GM12878 (cell line): Measurements from ENCODE around the gene TMEM163. TPM values are rescaled to one million over a fixed set of nuclear protein-coding genes. Genes with fewer than 3 reads are reported as not detected.

Experiments
- ATAC-seq: fragments of 200-7000 bp; cut with Tn5 transposase; 3 replicates; pipeline ENCODE4 v1.9.1; 2020; ENCODE audit warnings: mild to moderate bottlenecking, moderate library complexity
- BruUV-seq: library from RNA; stranded (reverse); fragments of 400-500 nt; replicated peaks from 2 replicates; lab custom pipeline; 2021; lab: Mats Ljungman, UMichigan
- CTCF ChIA-PET: fragments of 300-600 bp; sonication (Branson Sonifier 250); formaldehyde crosslinking; extraction: SDS; loops from one replicate; lab custom pipeline; 2021; ENCODE audit warnings: inconsistent platforms; lab: Yijun Ruan, JAX
- POLR2A ChIA-PET: fragments of 350-600 bp; formaldehyde crosslinking; extraction: SDS; loops from one replicate; lab custom pipeline; 2021; ENCODE audit warnings: inconsistent platforms; lab: Charles Lee
- RAD21 ChIA-PET: fragments of 300-600 bp; sonication (Branson Sonifier 250); formaldehyde crosslinking; loops from one replicate; lab custom pipeline; 2023; ENCODE audit warnings: antibody characterized with exemption; ENCODE audit not compliant: unreplicated experiment; lab: Charles Lee
- SMC1A ChIA-PET: fragments of 300-600 bp; sonication (Branson Sonifier 250); formaldehyde crosslinking; loops from one replicate; lab custom pipeline; 2023; ENCODE audit not compliant: unreplicated experiment, uncharacterized antibody; lab: Charles Lee
- DNase-seq: peaks from one replicate; pipeline ENCODE4 v3.0.0-alpha.2; 2011; ENCODE audit warnings: low read depth, low spot score
- FAIRE-seq: peaks from 3 replicates; lab custom pipeline; 2011; peaks lifted over from hg19 to GRCh38; lab: Jason Lieb, UNC
- H2AFZ ChIP-seq: 2 replicates; pipeline ENCODE4 v1.6.0; 2011; ENCODE audit warnings: low read depth, low read length, control low read depth; ENCODE audit not compliant: control insufficient read depth
- H3K27ac ChIP-seq: 2 replicates; pipeline ENCODE4 v1.5.1; 2011; ENCODE audit warnings: control low read depth; ENCODE audit not compliant: control insufficient read depth, insufficient read depth
- H3K27me3 ChIP-seq, 2 experiments: replicated peaks in 1 of 2; 2 replicates each; pipeline versions ENCODE4 v1.6.0 to v1.6.1; 2011; ENCODE audit warnings: low read length in 1 of 2; ENCODE audit not compliant: control insufficient read depth in 2 of 2, insufficient read depth in 2 of 2
- H3K36me3 ChIP-seq, 2 experiments: 2 replicates each; pipeline ENCODE4 v1.5.1; 2011; ENCODE audit warnings: low read length in 1 of 2; ENCODE audit not compliant: control insufficient read depth in 2 of 2, insufficient read depth in 2 of 2
- H3K4me1 ChIP-seq: 2 replicates; pipeline ENCODE4 v1.6.1; 2011; ENCODE audit warnings: mild to moderate bottlenecking, low read length, moderate library complexity, mixed read lengths; ENCODE audit not compliant: control insufficient read depth, insufficient read depth
- H3K4me2 ChIP-seq: 2 replicates; pipeline ENCODE4 v1.6.0; 2011; ENCODE audit warnings: control low read depth; ENCODE audit not compliant: control insufficient read depth, insufficient read depth
- H3K4me3 ChIP-seq: fragments of 200-600 bp; sonication (generic); 2 replicates; pipeline ENCODE4 v1.5.1; 2016
- H3K79me2 ChIP-seq: 2 replicates; pipeline ENCODE4 v1.6.0; 2011; ENCODE audit warnings: low read length; ENCODE audit not compliant: control insufficient read depth, insufficient read depth
- H3K9ac ChIP-seq: 2 replicates; pipeline ENCODE4 v1.8.0; 2011; ENCODE audit warnings: low read length, control low read depth, mixed read lengths; ENCODE audit not compliant: control insufficient read depth, insufficient read depth
- H3K9me3 ChIP-seq: replicated peaks from 3 replicates; pipeline ENCODE4 v1.5.1; 2011; ENCODE audit warnings: mild to moderate bottlenecking, low read length; ENCODE audit not compliant: control insufficient read depth, insufficient read depth
- H4K20me1 ChIP-seq: 2 replicates; pipeline ENCODE4 v1.6.0; 2011; ENCODE audit not compliant: control insufficient read depth, insufficient read depth
- BCL11A ChIP-seq: IDR thresholded peaks from 2 replicates; pipeline ENCODE4 v1.6.1; 2011; ENCODE audit warnings: low read depth, low read length
- BRCA1 ChIP-seq: IDR thresholded peaks from 2 replicates; pipeline ENCODE4 v1.6.1; 2011; ENCODE audit warnings: low read depth, low read length, improper control_type of control experiment
- FOXK2 ChIP-seq: fragments of 450-650 bp; IDR thresholded peaks from 2 replicates; pipeline ENCODE4 v1.6.1; 2017; ENCODE audit warnings: mild to moderate bottlenecking, moderate library complexity
- FOXM1 ChIP-seq: IDR thresholded peaks from 2 replicates; pipeline ENCODE4 v1.6.1; 2012; ENCODE audit warnings: low read depth, mild to moderate bottlenecking, inconsistent platforms, low read length, moderate library complexity
- IRF4 ChIP-seq: IDR thresholded peaks from 2 replicates; pipeline ENCODE4 v1.6.1; 2011; ENCODE audit warnings: low read depth, low read length
- MXI1 ChIP-seq: fragments of 150-350 bp; IDR thresholded peaks from 2 replicates; pipeline ENCODE4 v1.6.1; 2011; ENCODE audit warnings: low read depth, mild to moderate bottlenecking, inconsistent platforms, low read length, improper control_type of control experiment
- REST ChIP-seq: IDR thresholded peaks from 2 replicates; pipeline ENCODE4 v1.6.1; 2012; ENCODE audit warnings: mild to moderate bottlenecking, low read depth, low read length
- SPI1 ChIP-seq: IDR thresholded peaks from 2 replicates; pipeline ENCODE4 v1.6.1; 2011; ENCODE audit warnings: low read depth, mild to moderate bottlenecking, low read length, moderate library complexity, borderline replicate concordance; ENCODE audit not compliant: insufficient read depth
- YBX1 ChIP-seq: fragments of 450-650 bp; IDR thresholded peaks from 2 replicates; pipeline ENCODE4 v1.6.1; 2016; ENCODE audit warnings: antibody characterized with exemption
- ZNF592 ChIP-seq: fragments of 450-650 bp; IDR thresholded peaks from 2 replicates; pipeline ENCODE4 v1.6.1; 2017; ENCODE audit warnings: mild to moderate bottlenecking, moderate library complexity
- WGBS: methylation state at CpG from one replicate; pipeline ENCODE4 v1.1.6; 2016; ENCODE audit warnings: low lambda C conversion rate; ENCODE audit not compliant: insufficient replicate concordance, insufficient coverage; ENCODE audit errors: missing lambda C conversion rate; 5-methylcytosine and 5-hydroxymethylcytosine counted together
- in situ Hi-C: fragments of 300-500 bp; cut with MboI; formaldehyde crosslinking; loops from 9 replicates; pipeline ENCODE4 v1.14.3; 2018; ENCODE audit warnings: mixed read lengths
- intact Hi-C: fragments of 100-400 bp; cut with micrococcal nuclease; formaldehyde crosslinking; loops from one replicate; pipeline ENCODE4 v1.14.2; 2022; ENCODE audit not compliant: unreplicated experiment
- polyA plus RNA-seq, 11 experiments: library from polyadenylated mRNA; depleted of rRNA in 4 of 11; unstranded in 6 of 11; stranded (reverse) in 5 of 11; fragments of >200 nt; fragmentation: Nextera tagmentation in 4 of 11; fragmentation: Illumina TruSeq in 1 of 11; extraction: Ambion mirVana in 4 of 11; extraction: Trizol in 1 of 11; gene quantifications; 1 replicate in 1 of 11; 2 replicates in 10 of 11; pipeline versions ENCODE4 v1.2.1 to v1.2.3, GENCODE V29; 2011 to 2016; ENCODE audit warnings: inconsistent platforms in 2 of 11, missing spikeins in 2 of 11, low read depth in 1 of 11
- total RNA-seq, 4 experiments: library from RNA; depleted of rRNA in 3 of 4; stranded (reverse); fragments of >200 nt in 3 of 4; fragmentation: Illumina TruSeq in 1 of 4; extraction: Trizol in 1 of 4; gene quantifications; 2 replicates each; pipeline versions ENCODE4 v1.2.1 to v1.2.3, GENCODE V29; 2013 to 2021

Gene TMEM163
- total and polyA plus RNA-seq, 10 of the 15 experiments (the other 5 are each of a cell fraction or from before 2014, with no cell fraction given): 0.05 to 0.11 (median 0.07) TPM; not detected in 4

- WGBS: 33% methylated on average over 3 of the region's 3 CpGs
- Histone ChIP-seq H3K79me2 (no peaks in the 10 kb centered on the region), H3K27me3 (no peaks in the 10 kb centered on the region), H3K9me3 (no peaks in the 10 kb centered on the region), H2AFZ (no peak overlapping the region), H3K27ac (no peak overlapping the region), H3K4me1 (peaks cover 5% of the 10 kb centered on the region; the same call in 1 of the 2 replicates), H3K9ac (no peak overlapping the region), H3K4me2 (no peak overlapping the region), H3K36me3 (no peaks in the 10 kb centered on the region), H4K20me1 (no peaks in the 10 kb centered on the region), H3K4me3 (no peak overlapping the region)
- intact Hi-C loops (no loop called here), in situ Hi-C loops (no loop called here)
- no peak for FAIRE-seq
- RAD21 ChIA-PET: no interaction called here
- no peak for DNase-seq
- CTCF ChIA-PET: no interaction called here
- SMC1A ChIA-PET: no interaction called here
- POLR2A ChIA-PET: no interaction called here
- no TSS peak for BruUV-seq
- peak; percentile 68 for ATAC-seq
- no peak for TF ChIP-seq REST
- no peak for TF ChIP-seq ZNF592
- TF ChIP-seq MXI1: no peak
- no peak for TF ChIP-seq FOXM1
- TF ChIP-seq IRF4: 0 out of 2 replicates have a peak, but pooled peaks have one; percentile 45
- no peak for TF ChIP-seq BRCA1
- no peak for TF ChIP-seq FOXK2
- no peak for TF ChIP-seq BCL11A
- TF ChIP-seq YBX1: no peak
- peak; percentile 90 for TF ChIP-seq SPI1
Observed at GRCh38 chr2:134570676-134571075, 148.1 kb downstream of the TMEM163 start.
